ENCODE measurements around the gene GALNT2. TPM values are rescaled to one million over a fixed set of nuclear protein-coding genes. Genes with fewer than 3 reads are reported as not detected.
A peak's percentile ranks its signal among the peaks of the same experiment; 100 is the strongest.

GALNT2 gene
- total RNA-seq, 1 experiment from 2014 or later: 99.1 TPM

DNA sequence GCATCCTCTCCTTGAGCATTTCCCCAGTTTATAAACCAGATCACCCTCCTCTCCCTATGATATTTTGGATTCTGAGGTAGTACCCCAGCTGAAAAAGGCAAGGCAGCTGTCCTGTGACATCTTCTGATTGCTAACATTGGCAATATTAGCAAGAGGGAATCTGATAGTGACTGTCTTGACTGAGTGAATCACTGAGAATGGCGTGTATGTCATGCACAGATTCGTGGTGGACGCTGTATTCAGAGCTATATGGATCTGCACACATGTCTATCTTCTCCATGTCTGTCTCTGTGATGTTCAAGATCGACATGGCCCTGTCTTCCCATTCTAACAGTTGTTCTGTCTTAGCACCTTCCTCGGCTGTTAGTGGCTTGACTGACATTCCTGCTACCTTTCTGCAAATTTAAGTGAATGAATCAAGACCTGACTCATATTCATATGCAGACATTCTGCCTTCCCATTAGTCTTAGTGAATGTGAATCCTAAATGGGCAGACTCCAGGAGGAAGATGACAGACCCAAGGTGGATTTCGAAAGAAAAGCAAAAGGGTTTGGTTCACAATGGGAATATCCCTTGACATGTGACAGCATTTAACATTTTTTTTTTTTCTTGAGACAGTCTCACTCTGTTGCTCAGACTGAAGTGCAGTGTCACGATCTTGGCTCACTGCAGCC is 261.4 kb downstream of the GALNT2 start:
- no peaks in the 10 kb centered on the region for H3K27me3 ChIP-seq (ENCODE audit: control insufficient read depth, insufficient read depth, low read length)
- H3K4me3 ChIP-seq (ENCODE audit: insufficient read depth, low read depth, low read length): no peak overlapping the region
- DNase-seq: peak; percentile 7
- H3K36me3 ChIP-seq (replicated peaks; ENCODE audit: control insufficient read depth, insufficient read depth, low read length): no peaks in the 10 kb centered on the region; the same call in none of the 2 replicates

DNA sequence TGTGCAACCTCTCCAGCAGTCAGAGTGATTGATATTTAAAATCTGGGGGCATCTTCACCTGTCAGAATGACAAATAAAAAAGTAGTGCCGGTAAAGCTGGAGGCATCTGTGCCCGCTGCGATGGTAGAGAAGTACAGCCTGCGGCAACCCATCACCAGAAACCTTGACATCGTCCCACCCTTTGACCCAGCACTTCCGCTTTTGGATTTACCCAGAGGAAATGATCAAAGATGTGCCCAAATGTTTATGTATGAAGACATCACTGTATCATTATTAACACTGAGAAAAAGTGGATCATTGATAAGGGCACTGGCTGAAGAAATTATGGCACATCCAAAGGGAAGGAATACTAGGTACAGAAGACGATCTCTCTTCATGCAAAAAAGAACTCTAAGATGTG is 263.1 kb downstream of the GALNT2 start:
- H3K36me3 ChIP-seq (replicated peaks; ENCODE audit: control insufficient read depth, insufficient read depth, low read length): no peaks in the 10 kb centered on the region; the same call in 1 of the 2 replicates
- DNase-seq: no peak
- no peaks in the 10 kb centered on the region for H3K27me3 ChIP-seq (ENCODE audit: control insufficient read depth, insufficient read depth, low read length)
- H3K4me3 ChIP-seq (ENCODE audit: insufficient read depth, low read depth, low read length): no peak overlapping the region
